HG03139 (cell line): Measurements from ENCODE around the gene CCDC154.
"Not testable (repeated sequence)": the region's sequence is repeated elsewhere in the genome, so short reads cannot be mapped to it uniquely, and the experiment has no call there.

Source experiments
- ATAC-seq: cut with Tn5 transposase; IDR thresholded peaks from one replicate; pipeline ENCODE4 v1.9.1; 2021; ENCODE audit not compliant: unreplicated experiment

CCDC154 gene

GRCh38 chr16:1474082-1474795, 29.9 kb upstream of the CCDC154 start:
- peak; percentile 24 for ATAC-seq

GRCh38 chr16:1472974-1473373, 28.6 kb upstream of the CCDC154 start:
- ATAC-seq: no peak

- ATAC-seq: no peak
Observed at GRCh38 chr16:1471569-1472194, 27.3 kb upstream of the CCDC154 start.

GRCh38 chr16:1470481-1471251, 26.3 kb upstream of the CCDC154 start:
- no peak for ATAC-seq

GRCh38 chr16:1469693-1470201, 25.4 kb upstream of the CCDC154 start:
- no peak for ATAC-seq

- ATAC-seq: not testable (repeated sequence)
Observed at GRCh38 chr16:1469141-1469540, 24.8 kb upstream of the CCDC154 start.

GRCh38 chr16:1468426-1468810, 24.1 kb upstream of the CCDC154 start:
- no peak for ATAC-seq

- no peak for ATAC-seq
Observed at GRCh38 chr16:1466968-1467521, 22.7 kb upstream of the CCDC154 start.

GRCh38 chr16:1466054-1466453, 21.7 kb upstream of the CCDC154 start:
- ATAC-seq: no peak

- ATAC-seq: no peak
Observed at GRCh38 chr16:1465567-1465915, 21.2 kb upstream of the CCDC154 start.

- ATAC-seq: no peak
Observed at GRCh38 chr16:1464894-1465566, 20.7 kb upstream of the CCDC154 start.

GRCh38 chr16:1464196-1464893, 20.0 kb upstream of the CCDC154 start:
- no peak for ATAC-seq

- no peak for ATAC-seq
Observed at GRCh38 chr16:1461146-1461545, 16.8 kb upstream of the CCDC154 start.

- no peak for ATAC-seq
Observed at GRCh38 chr16:1460602-1461138, 16.3 kb upstream of the CCDC154 start.

GRCh38 chr16:1459967-1460366, 15.6 kb upstream of the CCDC154 start:
- no peak for ATAC-seq

- no peak for ATAC-seq
Observed at GRCh38 chr16:1458977-1459341, 14.6 kb upstream of the CCDC154 start.

- ATAC-seq: no peak
Observed at GRCh38 chr16:1458336-1458976, 14.1 kb upstream of the CCDC154 start.

GRCh38 chr16:1457489-1458245, 13.3 kb upstream of the CCDC154 start:
- no peak for ATAC-seq

- no peak for ATAC-seq
Observed at GRCh38 chr16:1456951-1457350, 12.6 kb upstream of the CCDC154 start.
